H1 (cell line): ENCODE data around the gene ANXA4.

Experiments
- CEBPB ChIP-seq: IDR thresholded peaks from 2 replicates; pipeline ENCODE4 v1.6.1; 2012; ENCODE audit warnings: low read depth, low read length
- CREB1 ChIP-seq: IDR thresholded peaks from 2 replicates; pipeline ENCODE4 v1.6.1; 2012; ENCODE audit warnings: inconsistent platforms
- FOSL1 ChIP-seq: IDR thresholded peaks from 2 replicates; pipeline ENCODE4 v1.6.1; 2011; ENCODE audit warnings: mild to moderate bottlenecking, low read depth, low read length, moderate library complexity; ENCODE audit not compliant: insufficient read depth
- MAFK ChIP-seq: IDR thresholded peaks from 2 replicates; pipeline ENCODE4 v1.6.1; 2012; ENCODE audit warnings: low read depth, mild to moderate bottlenecking, improper control_type of control experiment, low read length
- MAX ChIP-seq: IDR thresholded peaks from 2 replicates; pipeline ENCODE4 v1.6.1; 2012; ENCODE audit warnings: inconsistent platforms
- NRF1 ChIP-seq: IDR thresholded peaks from 2 replicates; pipeline ENCODE4 v1.6.1; 2011; ENCODE audit warnings: mild to moderate bottlenecking, low read depth, low read length, improper control_type of control experiment
- POLR2A ChIP-seq, 2 experiments: IDR thresholded peaks; 1 replicate in 1 of 2; 2 replicates in 1 of 2; pipeline ENCODE4 v1.6.1; 2011; ENCODE audit warnings: low read depth in 2 of 2, low read length in 2 of 2, mild to moderate bottlenecking in 2 of 2; ENCODE audit errors: control extremely low read depth in 1 of 2
- POLR2AphosphoS5 ChIP-seq: IDR thresholded peaks from 2 replicates; pipeline ENCODE4 v1.6.1; 2011; ENCODE audit warnings: low read depth, low read length
- RBBP5 ChIP-seq: IDR thresholded peaks from 2 replicates; pipeline ENCODE4 v1.7.1; 2012; ENCODE audit warnings: low read depth, mild to moderate bottlenecking, inconsistent platforms, low read length, moderate library complexity, borderline replicate concordance
- RXRA ChIP-seq: IDR thresholded peaks from 2 replicates; pipeline ENCODE4 v1.6.1; 2011; ENCODE audit warnings: low read depth, mild to moderate bottlenecking, low read length, moderate library complexity; ENCODE audit not compliant: insufficient read depth
- TF ChIP-seq, protein P1 (sequence below), 3 experiments: IDR thresholded peaks; 1 replicate in 2 of 3; 2 replicates in 1 of 3; pipeline versions ENCODE4 v1.5.1 to v1.6.1; 2011; ENCODE audit warnings: low read length in 3 of 3, mild to moderate bottlenecking in 3 of 3, inconsistent platforms in 2 of 3, low read depth in 1 of 3, moderate library complexity in 1 of 3; ENCODE audit not compliant: insufficient read depth in 1 of 3; ENCODE audit errors: control extremely low read depth in 1 of 3

GRCh38 chr2:69745035-69745434 is 3.1 kb downstream of the ANXA4 start:
- TF ChIP-seq POLR2A (IDR thresholded peaks at IDR 0.05; ENCODE audit: control extremely low read depth in 1 of 2, low read depth in 2 of 2, low read length in 2 of 2) (no peak), MAFK (no peak), CEBPB (no peak), POLR2AphosphoS5 (no peak), RBBP5 (no peak), RXRA (no peak), FOSL1 (no peak), MAX (no peak), NRF1 (no peak), CREB1 (no peak)
- TF ChIP-seq, protein P1, sequence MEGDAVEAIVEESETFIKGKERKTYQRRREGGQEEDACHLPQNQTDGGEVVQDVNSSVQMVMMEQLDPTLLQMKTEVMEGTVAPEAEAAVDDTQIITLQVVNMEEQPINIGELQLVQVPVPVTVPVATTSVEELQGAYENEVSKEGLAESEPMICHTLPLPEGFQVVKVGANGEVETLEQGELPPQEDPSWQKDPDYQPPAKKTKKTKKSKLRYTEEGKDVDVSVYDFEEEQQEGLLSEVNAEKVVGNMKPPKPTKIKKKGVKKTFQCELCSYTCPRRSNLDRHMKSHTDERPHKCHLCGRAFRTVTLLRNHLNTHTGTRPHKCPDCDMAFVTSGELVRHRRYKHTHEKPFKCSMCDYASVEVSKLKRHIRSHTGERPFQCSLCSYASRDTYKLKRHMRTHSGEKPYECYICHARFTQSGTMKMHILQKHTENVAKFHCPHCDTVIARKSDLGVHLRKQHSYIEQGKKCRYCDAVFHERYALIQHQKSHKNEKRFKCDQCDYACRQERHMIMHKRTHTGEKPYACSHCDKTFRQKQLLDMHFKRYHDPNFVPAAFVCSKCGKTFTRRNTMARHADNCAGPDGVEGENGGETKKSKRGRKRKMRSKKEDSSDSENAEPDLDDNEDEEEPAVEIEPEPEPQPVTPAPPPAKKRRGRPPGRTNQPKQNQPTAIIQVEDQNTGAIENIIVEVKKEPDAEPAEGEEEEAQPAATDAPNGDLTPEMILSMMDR (IDR thresholded peaks at IDR 0.05; ENCODE audit: control extremely low read depth in 1 of 3, insufficient read depth in 1 of 3, low read depth in 1 of 3, low read length in 3 of 3): no peak
